Measurements from ENCODE around the gene P2RY8.

P2RY8 gene

DNA sequence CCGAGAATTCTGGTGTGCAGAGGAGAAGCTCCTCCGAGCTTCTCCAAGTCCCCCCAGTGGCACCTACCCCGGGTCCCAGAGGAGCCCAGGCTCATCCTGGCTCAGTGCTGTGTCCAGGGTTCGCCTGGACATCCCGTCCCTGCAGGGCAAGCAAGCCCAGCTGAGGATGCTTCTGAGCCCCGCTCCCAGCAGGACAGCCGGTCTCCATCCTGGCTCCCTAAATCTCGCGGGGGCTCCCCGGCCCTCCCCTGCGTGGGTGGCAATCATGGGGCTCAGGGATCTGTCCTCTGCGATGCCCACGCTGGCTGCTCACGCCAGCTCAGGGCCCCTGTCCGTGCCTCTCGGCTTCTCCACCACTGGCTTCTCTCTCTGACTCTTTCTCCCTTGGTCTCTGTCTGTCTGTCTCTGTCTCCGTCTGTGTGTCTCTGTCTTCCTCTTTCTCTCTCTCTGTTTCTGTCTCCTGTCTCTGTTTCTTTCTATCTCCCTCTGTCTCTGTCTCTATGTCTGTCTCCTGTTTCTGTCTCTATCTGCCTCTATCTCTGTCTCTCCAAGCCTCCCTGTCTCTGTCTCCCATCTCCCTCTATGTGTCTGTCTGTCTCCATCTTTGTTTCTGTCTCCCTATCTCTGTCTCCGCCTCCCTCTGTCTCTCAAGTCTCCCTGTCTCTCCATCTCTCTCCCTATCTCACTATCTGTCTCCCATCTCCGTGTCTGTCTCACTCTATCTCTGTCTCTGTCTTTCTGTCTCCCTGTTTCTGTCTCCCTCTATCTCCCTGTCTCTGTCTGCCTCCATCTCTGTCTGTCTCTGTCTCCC, 117.2 kb downstream of the P2RY8 start:
- DNase-seq (ENCODE audit: low read depth in 2 of 2), result no peak

- DNase-seq (ENCODE audit: low read depth in 2 of 2), result no peak
These were observed 118.0 kb downstream of the P2RY8 start for GRCh38 chrX:1418901-1419544.

GRCh38 chrX:1417921-1418771, 118.8 kb downstream of the P2RY8 start:
- no peak for DNase-seq (ENCODE audit: low read depth in 2 of 2)

DNA sequence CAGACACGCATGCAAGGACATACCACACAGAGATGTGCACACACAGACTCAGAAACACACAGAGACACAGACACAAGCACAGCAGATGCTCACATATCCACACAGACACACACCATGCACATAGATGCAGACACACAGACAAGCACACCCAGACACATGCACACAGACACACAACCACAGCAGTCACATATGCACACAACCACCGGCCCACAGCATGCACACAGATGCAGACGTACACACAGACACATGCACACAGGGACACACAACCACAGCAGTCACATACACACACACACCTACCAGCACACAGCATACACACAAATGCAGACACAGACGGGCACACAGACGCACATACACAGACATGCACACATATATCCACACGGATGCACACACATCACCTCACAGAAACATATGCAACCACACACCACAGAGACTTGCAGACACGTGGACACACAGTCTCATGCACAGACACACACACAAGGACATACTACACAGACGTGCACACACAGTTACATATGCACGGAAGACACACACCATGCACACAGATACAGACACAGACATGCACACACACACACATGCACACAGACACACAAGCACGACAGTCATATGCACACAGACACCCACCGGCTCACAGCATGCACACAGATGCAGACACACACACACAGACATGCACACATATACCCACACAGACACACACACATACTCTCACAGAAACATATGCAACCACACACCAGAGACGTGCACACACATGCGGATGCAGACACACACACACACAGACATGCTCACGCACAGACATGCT, 119.8 kb downstream of the P2RY8 start:
- no peak for DNase-seq (ENCODE audit: low read depth in 2 of 2)

DNA sequence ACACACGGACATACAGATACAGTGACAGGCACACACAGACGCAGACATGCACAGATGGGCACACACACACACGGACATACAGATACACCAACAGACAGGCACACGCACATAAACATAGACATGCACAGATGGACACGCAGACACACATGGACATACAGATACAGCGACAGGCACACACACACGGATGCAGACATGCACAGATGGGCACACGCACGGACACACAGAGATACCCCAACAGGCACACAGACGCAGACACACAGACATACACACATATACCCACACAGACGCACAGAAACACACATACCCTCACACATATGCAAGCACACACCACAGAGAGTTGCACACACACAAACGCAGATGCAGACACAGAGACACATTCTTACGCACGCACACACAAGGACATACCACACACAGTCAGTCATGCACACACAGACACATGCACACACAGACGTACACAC, 120.6 kb downstream of the P2RY8 start:
- DNase-seq (ENCODE audit: low read depth in 2 of 2), result no peak

Measured in fibroblast of skin of left quadriceps (primary cell).